ENCODE data around the gene SIVA1. TPM values are rescaled to one million over a fixed set of nuclear protein-coding genes. Genes with fewer than 3 reads are reported as not detected.
"Not testable (repeated sequence)": the region's sequence is repeated elsewhere in the genome, so short reads cannot be mapped to it uniquely, and the experiment has no call there.

Gene SIVA1
- total RNA-seq, 1 donor from 2014 or later = 60.7 TPM

DNA sequence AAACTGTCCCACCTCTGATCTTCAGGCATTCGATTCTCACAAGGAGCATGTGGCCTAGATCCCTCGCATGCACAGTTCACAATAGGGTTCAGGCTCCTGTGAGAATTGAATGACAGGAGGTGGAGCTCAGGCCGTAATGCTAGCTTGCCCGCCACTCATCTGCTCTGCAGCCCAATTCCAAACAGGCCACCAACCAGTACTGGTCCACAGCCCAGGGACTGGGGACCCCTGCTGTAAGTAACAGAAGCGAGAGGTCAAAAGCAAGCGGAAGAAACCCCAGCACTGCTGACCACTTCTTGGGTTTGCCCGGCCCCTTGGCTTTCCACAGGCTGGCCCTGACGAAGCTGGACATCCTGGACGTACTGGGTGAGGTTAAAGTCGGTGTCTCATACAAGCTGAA is 8.5 kb upstream of the SIVA1 start:
- no peak for DNase-seq
- intact Hi-C loops (cut with DNase I) = no loop called here
- no peak for ATAC-seq (ENCODE audit: poor library complexity)

DNA sequence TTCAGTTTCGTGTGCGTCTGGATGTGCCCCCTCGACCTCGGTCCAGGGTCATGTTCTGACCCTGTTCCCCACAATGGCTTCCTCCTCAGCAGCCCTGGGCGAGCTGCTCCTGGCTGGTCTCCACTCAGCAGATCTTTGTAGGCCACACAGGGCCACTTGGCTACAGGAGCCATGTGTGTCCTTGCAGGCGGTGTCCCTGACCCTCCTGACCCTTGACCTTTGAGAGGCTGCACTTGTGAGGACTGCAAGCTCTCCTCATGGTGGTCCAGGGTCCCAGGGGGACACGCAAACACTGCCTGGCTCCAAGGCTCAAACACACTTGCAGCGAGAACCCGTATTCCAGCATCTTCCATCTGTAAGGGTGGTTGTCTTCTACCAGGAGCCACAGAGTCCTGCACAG is 7.5 kb upstream of the SIVA1 start:
- DNase-seq (no peak), ATAC-seq (ENCODE audit: poor library complexity) (no peak)
- intact Hi-C loops (cut with DNase I) = no loop called here

DNA sequence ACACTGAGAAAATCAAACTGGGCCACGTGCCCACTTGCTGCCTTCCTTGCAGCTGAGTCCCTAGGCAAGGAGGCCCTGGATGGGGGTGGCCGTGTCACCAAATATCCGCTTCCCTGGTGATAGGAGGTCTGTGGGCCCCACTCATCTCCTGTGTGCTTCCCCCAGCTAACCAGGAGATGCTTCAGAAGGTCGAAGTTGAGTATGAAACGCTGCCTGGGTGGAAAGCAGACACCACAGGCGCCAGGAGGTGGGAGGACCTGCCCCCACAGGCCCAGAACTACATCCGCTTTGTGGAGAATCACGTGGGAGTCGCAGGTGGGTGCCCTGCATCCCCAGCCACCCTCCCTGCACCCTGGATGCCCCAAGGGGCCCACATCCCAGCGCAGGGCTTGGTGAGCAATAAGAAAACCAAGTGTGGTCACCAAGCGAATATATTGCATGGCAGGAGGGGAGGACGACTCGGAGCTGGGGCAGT is 6.8 kb upstream of the SIVA1 start:
- intact Hi-C loops (cut with DNase I) = no loop called here
- ATAC-seq (ENCODE audit: poor library complexity) = no peak
- DNase-seq = no peak

DNA sequence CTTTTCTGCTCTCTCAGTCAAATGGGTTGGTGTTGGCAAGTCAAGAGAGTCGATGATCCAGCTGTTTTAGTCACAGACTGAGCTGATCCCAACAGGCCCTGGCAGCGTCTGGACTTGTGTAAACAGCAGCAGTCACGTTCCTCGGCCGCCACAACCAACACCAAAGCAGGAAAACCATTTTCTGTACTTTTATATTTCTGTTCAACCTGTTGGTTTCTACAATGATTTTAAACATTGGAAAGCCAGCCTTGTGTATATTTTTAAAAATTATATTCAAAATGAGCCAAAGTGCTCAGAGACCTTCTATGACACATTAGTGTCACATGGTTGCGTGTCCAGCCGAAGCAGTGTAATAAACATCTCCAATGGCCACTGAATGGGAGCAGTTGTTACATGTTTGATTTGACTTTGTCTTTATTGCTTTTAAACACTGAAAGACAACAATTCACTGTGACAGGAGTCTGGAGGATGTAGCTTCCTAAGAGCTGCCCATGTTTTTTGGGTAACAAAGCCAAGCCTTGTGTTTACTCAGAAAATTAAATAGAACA is 5.9 kb upstream of the SIVA1 start:
- intact Hi-C loops (cut with DNase I) = no loop called here
- ATAC-seq (ENCODE audit: poor library complexity) (peak; percentile 39), DNase-seq (peak; percentile 71)

DNA sequence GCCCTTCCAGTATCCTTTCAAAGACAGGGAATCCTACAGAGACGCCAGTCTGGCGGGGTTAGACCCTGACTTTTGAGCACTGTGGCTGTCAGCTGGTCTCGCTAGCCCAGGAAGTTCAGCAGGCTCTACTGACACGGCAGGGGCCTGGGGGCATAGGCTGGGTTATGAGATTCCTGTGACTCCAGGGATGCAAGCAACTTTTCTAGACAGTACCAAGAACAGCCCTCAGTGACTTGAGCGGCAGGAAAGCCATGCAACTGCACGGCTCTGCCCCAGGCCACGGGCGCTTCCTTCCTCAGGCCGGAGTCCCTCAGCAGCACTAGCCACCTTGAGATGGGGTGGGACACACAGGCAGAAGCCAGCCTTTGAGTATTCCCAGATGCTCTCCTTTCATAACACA is 5.1 kb upstream of the SIVA1 start:
- intact Hi-C loops (cut with DNase I) = no loop called here
- no peak for ATAC-seq (ENCODE audit: poor library complexity)

DNA sequence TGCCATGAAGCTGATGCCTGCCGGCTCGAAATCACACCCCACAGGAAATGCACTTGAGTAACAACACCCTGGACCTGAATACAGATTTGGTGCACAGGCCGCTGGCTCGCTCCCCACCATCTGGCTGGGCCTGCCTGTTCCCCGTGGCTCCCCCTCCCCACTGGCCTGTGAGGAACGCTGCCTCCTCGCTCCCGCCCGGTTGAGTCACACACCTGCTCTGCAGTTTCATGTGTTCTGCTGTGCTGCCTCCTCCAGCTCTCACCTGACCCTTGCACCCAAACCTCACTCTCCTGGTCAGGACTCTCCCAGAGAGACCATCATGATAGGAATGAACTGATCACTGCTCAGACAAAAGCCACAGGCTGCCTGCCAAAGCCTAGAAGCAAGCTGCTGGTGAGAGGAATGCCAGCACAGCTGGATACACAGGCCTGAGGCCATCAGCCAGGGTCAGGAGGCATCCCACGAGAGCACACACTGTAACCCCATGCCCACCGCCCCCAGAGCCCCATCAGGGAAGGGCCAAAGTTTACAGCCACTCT is 3.8 kb upstream of the SIVA1 start:
- DNase-seq (peak; percentile 56), ATAC-seq (ENCODE audit: poor library complexity) (no peak)
- intact Hi-C loops (cut with DNase I) = no loop called here

More for the DNA sequence above, 5.1 kb upstream of the SIVA1 start:
- DNase-seq = no peak

DNA sequence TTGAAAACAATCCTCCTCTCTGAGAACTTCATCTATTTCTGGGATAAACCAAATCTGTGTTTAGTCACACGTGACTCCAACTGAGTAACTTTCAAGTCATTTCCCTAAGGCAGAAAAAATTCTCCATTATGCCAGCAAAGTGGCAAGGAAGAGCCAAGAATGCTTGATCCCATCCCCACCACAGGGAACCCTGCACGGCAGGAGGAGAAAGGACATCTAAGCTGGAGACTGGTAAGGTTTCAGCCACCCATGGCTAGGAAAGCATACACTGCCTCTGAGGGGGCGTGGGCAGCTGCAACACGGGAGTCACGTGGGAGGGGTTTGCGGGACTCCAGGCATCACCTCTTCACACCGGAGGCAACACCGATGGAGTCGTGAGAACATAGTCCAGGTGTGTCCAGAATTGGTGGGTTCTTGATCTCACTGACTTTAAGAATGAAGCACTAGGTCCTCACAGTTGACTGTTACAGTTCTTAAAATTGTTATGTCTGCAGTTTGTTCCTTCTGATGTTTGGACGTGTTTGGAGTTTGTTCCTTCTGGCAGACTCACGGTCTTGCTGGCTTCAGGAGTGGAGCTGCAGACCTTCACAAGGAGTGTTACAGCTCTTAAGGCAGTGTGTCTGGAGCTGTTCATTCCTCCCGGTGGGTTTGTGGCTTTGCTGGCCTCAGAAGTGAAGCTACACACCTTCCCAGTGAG is 2.7 kb upstream of the SIVA1 start:
- no peak for DNase-seq
- ATAC-seq (ENCODE audit: poor library complexity) = no peak
- intact Hi-C loops (cut with DNase I) = no loop called here

DNA sequence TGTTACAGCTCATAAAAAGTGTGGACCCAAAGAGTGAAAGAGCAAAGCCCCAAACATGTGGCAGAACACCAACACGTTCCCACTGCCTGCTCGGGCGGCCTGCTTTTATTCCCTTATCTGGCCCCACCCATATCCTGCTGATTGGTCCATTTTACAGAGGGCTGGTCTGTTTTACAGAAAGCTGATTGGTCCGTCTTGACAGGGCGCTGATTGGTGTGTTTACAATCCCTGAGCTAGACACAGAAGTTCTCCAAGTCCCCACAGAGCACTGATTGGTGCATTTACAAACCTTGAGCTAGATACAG is 2.2 kb upstream of the SIVA1 start:
- ATAC-seq (ENCODE audit: poor library complexity); intact Hi-C loops (cut with DNase I); DNase-seq: not testable (repeated sequence)

DNA sequence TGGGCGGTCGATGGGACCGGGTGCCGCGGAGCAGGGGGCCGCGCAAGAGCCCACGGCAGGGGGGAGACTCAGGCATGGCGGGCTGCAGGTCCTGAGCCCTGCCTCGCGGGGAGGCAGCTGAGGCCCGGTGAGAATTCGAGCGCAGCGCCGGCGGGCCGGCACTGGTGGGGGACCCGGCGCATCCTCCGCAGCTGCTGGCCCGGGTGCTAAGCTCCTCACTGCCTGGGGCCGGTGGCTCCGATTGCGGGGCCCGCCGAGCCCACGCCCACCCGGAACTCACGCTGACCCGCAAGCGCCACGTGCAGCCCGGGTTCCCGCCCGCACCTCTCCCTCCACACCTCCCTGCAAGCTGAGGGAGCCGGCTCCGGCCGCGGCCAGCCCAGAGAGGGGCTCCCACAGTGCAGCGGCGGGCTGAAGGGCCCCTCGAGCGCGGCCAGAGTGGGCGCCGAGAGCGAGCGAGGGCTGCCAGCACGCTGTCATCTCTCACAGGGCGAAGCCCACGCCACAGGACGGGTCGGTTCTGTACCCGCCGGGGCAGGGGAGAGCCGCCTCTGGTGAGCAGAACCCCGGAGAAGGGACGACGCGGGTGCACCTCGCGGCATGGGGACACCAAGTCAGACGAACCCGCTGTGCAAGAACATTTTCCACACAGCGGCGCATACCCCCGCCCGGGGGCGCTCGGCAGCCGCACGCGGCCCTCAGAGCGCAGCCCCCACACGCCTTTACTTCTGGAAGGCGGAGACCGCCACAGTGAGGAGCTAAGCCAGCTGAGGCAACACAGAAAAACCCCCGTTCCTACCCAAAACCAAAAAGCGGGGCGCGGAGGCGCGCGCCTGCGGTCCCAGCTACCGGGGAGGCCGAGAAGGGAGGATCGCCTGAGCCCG is 1.2 kb upstream of the SIVA1 start:
- peak; percentile 56 for DNase-seq
- ATAC-seq (ENCODE audit: poor library complexity) = no peak
- intact Hi-C loops (cut with DNase I) = no loop called here

DNA sequence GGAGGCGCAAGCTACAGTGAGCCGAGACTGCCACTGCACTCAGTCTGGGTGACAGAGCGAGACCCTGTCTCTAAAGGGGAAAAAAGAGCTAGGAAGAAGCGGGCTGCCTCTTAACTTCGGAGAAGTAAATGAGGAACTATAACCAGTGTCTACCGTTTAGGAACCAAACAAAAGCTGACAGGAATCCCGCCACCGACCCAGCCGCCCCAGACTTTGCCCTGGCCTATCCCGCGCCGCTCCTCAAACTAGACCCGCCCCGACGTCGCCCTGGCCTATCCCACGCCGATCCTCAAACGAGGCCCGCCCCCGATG is 568 bp upstream of the SIVA1 start:
- ATAC-seq (ENCODE audit: poor library complexity) = no peak
- DNase-seq = no peak
- intact Hi-C loops (cut with DNase I) = no loop called here

DNA sequence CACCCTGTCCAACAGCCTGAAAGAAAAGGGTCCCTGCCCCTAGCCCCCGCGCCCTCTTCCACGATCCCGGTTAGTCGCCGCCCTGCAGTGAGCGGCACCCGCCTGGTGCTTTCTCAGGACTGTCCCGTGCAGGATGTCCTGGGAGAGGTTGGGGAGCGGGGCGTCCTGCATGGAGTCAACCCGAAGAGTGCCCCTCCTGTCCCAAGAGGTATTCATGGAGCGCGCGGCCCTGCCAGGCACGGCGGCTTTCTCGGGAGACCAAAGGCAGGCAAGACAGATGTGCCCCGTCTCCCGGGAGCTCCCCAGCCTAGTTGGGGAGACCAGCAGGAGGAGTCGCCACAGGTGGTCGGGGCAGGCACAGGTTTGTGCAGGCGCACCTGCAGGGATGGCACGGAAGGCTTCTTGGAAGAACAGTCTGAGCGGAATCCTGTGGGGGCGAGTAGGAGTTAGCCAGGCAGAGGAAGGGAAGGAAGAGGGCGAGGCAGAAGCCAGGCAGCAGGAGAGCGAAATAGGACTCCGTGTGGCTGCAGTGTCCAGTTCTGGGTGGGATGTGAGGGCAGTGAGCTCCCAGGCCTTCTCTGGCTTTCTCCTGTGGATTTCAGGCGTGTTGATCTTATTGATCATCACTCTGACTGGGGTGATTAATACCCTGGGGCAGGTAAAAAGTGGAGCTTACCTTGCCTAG is 723 bp downstream of the SIVA1 start:
- DNase-seq = peak; percentile 56
- intact Hi-C loops (cut with DNase I) = no loop called here
- no peak for ATAC-seq (ENCODE audit: poor library complexity)

DNA sequence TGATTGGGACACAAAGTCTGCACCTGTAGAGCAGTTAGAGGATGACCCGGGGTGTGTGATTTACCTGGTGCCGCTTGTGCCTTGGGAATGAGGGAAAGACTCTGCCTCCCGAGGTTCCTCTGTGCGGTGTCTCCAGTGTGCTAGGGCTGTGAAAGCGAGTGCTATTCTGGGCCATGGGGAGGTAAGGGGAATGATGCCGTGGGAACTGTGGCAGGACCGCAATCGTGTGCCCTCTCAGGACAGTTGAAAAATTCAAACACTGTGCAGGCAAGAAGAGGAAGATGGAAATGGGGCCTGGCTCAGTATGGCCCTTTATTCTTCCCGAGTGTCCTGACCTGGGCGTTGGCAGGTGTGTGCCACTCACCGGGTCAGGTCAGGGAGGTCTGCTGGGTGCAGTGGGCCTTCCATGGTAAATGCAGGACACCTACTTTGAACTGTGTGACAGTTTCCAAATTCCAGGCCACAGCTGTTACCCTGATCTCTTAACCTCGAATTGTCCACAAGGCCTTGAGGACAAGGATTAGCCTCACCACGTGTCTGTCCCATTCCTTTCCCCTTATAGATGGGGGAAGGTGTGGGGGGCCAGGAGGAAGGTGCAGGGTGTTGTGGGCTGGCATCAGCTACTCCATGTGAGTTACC is 1.4 kb downstream of the SIVA1 start:
- ATAC-seq (ENCODE audit: poor library complexity) (no peak), DNase-seq (no peak)
- intact Hi-C loops (cut with DNase I) = no loop called here

DNA sequence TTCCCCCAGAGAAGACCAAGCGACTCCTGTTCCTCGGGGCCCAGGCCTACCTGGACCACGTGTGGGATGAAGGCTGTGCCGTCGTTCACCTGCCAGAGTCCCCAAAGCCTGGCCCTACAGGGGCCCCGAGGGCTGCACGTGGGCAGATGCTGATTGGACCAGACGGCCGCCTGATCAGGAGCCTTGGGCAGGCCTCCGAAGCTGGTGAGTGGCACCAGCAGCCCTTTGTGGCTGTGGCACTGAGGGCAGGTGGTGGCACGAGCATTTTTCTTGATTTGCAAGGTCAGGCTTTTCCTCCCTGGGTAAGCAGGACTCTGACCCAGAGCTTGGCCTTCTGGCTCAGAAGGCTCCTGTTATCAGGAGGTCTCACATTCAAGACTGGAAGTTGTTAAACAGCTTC is 2.7 kb downstream of the SIVA1 start:
- ATAC-seq (ENCODE audit: poor library complexity) (no peak), DNase-seq (no peak)
- intact Hi-C loops (cut with DNase I) = no loop called here

DNA sequence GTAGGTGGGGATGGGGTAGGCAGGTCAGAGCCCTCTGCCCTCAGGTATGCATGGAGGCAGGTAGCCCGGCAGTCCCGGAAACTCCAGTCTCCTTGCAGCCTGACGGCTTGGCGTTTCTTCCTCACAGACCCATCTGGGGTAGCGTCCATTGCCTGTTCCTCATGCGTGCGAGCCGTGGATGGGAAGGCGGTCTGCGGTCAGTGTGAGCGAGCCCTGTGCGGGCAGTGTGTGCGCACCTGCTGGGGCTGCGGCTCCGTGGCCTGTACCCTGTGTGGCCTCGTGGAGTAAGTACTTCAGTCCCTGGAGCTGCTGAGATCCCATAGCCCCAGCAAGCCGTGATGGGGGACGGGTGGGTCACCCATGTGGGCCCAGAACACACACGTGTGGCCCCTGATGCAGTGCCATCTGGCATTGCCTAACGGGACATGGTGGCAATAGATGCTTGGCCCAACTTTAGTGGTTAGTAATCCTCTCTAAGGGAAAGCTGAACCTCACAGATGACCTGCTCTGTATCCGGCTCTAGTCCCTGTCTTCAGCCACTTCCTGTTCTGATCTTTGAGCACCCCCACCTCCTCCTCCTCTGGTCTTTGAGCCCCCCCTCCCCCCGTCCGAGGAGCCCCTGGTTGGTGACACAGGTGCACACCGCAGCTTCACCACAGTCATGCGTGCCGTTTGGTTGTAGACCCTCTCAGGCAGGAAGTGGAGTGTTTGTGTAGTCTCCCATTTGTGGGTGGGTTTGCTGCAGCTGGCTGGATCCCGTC is 3.7 kb downstream of the SIVA1 start:
- DNase-seq = no peak
- intact Hi-C loops (cut with DNase I) = no loop called here

DNA sequence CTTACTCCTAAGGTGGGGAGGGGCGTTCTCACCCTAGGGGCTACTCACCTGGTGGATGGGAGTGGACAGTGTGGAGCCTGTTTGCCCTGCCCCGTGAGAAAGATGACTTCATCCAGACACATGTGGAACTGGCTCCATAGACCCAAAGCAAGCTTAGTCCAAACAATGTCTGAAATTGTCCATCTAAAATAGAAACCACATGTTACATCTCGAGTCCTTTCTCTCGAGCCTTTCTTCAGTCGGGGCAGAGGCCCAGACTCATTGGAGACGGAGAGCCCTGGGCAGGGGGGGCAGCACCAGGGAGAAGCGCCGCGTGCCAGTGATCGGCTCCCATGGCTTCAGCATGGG is 4.3 kb downstream of the SIVA1 start:
- no peak for DNase-seq
- intact Hi-C loops (cut with DNase I) = no loop called here
- ATAC-seq (ENCODE audit: poor library complexity) = no peak

More for the DNA sequence above, 3.7 kb downstream of the SIVA1 start:
- no peak for ATAC-seq (ENCODE audit: poor library complexity)

DNA sequence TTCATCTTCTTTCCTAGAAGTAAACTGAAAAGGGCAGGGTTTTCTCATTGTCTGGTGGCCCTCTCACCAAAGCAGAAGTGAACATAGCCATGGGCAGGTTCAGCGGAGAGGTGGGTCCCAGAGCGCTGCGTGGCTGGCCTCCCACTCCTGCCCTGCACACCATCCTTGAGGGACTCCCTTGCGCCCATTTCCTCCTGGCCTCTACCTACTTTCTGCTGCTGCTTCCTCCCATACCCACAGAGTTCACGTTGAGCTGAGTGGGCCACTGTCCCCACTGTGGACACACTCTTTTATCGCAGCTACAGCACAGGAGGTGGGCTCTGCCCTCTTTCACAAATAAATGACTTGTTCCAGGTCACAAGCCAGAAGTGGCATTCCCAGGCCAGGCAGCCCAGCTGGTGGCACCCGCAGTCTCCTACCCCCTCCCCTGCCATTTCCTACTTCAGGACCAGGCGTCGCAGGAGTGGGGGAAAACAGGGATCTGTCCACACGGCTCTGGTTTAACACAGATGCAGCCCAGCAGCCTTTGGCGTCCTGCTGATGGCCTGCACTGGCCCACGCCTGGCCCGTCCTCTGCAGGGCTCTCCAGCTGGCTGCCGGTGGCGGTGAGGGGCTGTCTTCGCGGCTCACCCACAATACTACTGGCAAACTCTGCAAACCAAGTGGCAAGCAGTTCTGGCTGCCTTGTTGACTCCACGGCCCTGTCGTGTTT is 4.9 kb downstream of the SIVA1 start:
- DNase-seq (no peak), ATAC-seq (ENCODE audit: poor library complexity) (no peak)
- intact Hi-C loops (cut with DNase I) = no loop called here
